HUDEP-2 (cell line): Measurements from ENCODE around the gene KRT26.
"Not testable (repeated sequence)": the region's sequence is repeated elsewhere in the genome, so short reads cannot be mapped to it uniquely, and the experiment has no call there.

ENCODE experiments used
- DNase-seq, 76 experiments: peaks; one replicate each; lab custom pipeline; 2025; ENCODE audit not compliant: unreplicated experiment in 76 of 76; lab: John Stamatoyannopoulos, UW

KRT26 gene

DNA sequence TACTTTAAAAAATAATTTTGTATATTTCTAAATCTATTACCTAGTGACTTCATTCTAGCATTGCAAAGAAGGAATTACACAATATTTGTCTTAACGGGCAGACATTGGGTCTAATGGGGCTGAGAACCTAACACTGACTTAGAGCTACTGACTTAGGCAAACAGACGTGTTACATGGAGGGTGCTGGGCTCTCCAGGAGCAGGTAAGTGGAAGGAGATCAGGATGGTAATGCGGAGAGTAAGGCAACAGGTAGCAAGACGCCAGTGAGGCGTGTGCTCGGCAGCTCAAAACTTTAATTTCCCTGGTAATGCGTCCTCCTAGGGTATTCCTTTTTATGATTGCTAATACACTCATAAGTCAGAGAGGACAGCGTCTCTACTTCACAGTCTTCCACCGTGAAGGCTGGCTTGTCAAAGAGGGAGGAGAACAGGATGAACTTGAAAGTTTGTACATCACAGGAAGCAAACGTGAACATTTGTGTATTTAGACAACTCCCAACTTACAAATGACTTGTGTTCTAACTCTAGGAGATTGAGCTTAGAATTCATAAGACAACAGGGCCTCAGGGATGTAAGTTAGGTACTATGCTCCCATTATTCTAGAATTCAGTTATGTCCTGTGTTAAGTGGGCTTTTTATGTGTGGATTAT is 23.1 kb upstream of the KRT26 start:
- DNase-seq, result no peak

DNA sequence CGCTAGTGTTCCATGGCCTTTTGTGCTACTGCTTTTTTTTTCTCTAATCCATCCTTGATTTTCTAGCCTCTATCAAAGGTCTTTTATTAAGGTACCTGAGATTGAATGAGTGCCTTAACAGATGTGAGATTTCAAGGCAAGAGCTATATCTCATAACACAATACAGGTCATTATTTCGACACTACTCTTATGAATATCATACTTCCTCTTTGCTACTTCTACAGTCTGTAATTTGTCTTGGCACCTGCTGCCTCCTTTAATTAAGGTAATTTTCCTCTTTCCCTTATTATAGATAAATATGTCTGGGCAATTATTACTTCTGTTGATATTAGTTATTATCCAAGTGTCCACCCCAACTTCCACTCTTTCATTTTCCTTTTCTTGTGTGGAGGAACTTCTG is 22.5 kb upstream of the KRT26 start:
- DNase-seq, result no peak

GRCh38 chr17:40793832-40794231 is 21.8 kb upstream of the KRT26 start:
- no peak for DNase-seq

- DNase-seq, result peak in 4 of 76 experiments; percentile 2 to 9 (median 4)
Observed at GRCh38 chr17:40791787-40792436, 19.9 kb upstream of the KRT26 start.

DNA sequence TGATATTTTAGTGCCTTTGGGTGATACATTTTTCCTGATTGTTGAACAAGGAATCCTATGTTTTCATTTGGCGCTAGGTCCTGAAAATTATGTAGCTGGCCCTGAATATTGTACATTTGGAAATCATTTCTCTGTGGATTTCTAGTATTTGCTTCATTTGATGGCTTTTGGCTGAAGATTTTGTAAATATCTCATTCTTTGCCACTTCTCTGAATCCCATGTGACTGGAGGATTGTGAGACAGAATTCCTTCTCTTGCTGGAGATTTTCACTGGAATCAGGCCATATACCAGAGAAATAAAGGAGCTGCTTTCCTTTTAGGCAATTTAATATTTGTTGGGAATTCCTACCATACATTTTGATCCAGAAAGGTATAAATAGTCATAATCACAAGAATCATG is 19.1 kb upstream of the KRT26 start:
- no peak for DNase-seq

DNA sequence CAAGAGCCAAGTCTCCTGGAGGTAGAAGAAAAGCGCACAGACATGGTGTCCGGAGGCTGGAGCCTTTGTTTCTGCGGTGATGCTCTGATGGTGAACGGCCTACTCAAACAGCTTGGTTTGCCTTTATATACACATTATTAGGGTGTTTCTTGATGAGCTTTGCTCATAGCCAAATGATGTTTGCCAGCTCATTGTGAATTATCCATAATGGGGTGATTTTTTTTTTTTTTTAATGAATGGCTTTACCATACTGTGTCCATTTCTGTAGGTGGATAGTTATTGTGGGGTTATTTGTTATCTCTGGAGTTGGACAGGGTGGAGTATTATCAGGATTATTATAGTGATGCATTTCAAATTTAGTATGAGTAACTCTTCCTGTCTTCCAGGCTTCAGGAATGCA is 10.4 kb upstream of the KRT26 start, which contains the start of gene KRT27:
TSS of gene KRT27 (minus strand) at position 101 of the 400 bp plus-strand sequence. CDS start at position 44, 57 bp downstream.
- no peak for DNase-seq

- peak in 11 of 76 experiments; percentile 1 to 21 (median 6) for DNase-seq
Observed at GRCh38 chr17:40779181-40779909, 7.3 kb upstream of the KRT26 start.

GRCh38 chr17:40778461-40778860 is 6.5 kb upstream of the KRT26 start:
- DNase-seq, result no peak

DNA sequence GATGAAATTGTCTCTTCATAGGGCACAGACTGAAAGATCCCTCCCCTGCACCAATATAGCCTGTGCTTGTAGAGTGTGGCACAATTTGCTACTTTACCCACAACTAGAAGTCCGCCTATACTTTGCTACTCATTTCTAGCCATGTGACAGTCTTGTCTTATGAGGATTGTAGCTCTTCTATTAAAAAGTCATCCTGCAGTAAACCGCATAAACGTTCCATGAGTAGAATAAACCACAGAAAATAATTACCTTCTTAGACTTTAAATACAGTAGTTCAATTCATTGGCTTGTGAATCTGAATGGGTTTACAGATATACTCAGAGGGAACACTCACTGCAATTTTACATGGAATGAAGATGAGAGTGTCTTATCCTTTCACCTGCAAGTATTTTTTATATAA is 6.0 kb upstream of the KRT26 start:
- no peak for DNase-seq

- DNase-seq, result no peak
Observed at GRCh38 chr17:40777459-40777858, 5.5 kb upstream of the KRT26 start.

- no peak for DNase-seq
Observed at GRCh38 chr17:40775945-40776344, 3.9 kb upstream of the KRT26 start.

DNA sequence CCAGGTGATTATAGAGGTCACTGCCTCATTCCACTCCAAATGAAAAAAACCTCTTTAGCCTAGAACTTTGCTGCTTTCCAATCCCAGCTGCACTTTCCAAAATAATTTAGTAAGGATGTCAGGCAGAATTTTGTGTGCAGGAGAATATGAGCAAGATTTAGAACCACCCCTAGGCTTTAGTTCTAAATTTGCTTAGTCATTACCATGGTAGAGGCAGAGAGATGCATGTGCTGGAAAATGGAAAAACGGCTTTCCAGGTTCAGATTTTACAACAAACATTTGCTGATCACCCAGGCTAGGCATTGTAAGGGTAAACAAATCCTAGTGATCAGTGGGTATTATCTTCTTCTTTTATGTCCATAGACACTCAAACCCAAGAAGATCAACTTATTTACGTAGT is 6.3 kb downstream of the KRT26 start:
- no peak for DNase-seq

- DNase-seq, result no peak
Observed at GRCh38 chr17:40763752-40764151, 8.2 kb downstream of the KRT26 start.

DNA sequence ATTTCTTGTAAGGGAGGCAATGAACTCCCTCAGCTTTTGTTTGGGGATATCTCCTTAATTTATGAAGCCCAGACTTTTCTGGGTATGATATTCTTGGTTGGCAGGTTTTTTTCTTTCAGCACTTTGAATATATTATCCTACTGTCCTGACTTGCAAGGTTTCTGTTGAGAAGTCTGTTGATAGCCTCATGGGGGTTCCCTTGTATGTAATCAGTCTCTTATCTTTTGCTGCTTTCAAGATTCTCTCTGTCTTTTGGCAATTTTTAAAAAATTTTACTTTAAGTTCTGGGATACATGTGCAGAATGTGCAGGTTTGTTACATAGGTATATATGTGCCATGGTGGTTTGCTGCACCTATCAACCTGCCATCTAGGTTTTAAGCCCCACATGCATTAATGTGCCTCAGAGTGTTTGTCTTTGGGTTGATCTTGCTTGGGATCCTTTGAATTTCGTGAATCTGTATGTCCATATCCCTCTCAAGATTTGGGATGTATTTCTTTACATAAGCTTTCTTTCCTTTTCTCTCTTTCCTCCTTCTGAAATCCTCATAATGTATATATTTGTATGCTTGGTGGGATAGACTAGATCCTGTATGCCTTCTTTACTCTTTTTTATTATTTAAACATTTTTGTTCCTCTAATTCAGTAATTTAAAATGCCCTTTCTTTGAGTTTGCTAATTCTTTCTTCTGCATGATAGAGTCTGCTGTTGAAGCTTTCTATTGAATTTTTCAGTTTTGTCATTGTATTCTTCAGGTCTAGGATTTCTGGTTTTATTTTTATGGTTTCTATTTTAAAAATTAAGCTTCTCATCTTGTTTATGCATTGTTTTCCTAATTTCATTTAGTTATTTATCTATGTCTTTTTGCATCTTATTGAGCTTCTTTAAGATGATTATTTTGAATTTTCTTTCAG is 11.6 kb downstream of the KRT26 start:
- DNase-seq, result no peak

DNA sequence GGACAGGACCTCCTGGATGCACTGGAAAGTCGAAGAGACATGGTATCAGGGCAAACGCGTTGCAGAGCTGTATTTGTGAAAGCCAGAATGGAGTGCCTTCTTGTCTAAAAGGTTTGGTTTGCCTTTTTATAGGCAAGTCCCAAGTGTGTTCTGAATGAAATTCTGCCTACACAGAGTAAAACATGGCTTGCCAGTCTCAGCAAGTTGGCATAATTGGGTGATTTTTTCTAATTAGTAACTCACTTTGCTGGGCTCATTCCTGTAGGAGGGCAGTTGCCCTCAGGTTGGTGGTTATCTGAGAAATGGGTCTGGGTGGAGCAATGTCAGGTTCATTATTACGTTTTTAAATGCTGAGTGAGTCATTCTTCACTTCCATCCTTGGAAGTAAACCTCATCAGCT is 16.8 kb downstream of the KRT26 start, which contains the start of gene KRT25:
TSS of gene KRT25 (minus strand) at position 101 of the 400 bp plus-strand sequence. CDS start at position 41, 60 bp downstream.
- DNase-seq, result no peak

DNA sequence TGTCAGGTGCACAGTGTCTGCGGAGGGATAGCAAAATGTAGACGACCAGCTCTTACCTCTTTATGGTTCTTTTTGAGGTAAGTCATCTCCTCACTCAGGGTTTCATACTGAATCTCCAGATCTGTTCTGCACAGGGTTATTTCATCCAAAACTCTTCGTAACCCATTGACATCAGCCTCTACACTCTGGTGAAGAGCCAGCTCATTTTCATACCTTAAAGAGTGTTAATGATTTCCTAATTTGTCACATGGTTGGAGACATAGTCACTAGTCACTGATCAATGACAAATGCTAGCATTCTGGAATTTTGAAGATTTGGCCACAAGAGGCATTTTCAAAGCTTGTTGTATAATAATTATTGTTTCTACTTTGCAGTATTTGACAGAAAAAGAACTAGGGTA is 18.2 kb downstream of the KRT26 start:
- DNase-seq, result no peak

DNA sequence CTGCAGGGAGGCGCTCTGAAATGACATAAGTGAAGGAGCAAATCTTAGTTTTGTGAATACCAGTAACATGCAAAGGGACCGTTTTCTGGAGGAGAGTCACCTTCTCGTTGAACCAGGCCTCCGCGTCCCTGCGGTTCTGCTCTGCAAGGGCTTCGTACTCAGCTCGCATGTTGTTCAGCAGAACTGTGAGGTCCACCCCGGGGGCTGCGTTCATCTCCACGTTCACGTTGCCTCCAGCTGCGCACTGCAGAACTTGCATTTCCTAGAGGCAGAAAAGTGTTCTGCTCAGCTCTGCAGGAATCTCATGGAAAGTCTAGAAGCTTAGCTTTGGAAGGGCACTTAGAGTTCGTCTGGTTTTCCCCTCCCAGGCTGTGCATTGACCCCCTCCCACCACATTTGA is 20.9 kb downstream of the KRT26 start:
- no peak for DNase-seq

GRCh38 chr17:40750391-40750790 is 21.6 kb downstream of the KRT26 start:
- no peak for DNase-seq

DNA sequence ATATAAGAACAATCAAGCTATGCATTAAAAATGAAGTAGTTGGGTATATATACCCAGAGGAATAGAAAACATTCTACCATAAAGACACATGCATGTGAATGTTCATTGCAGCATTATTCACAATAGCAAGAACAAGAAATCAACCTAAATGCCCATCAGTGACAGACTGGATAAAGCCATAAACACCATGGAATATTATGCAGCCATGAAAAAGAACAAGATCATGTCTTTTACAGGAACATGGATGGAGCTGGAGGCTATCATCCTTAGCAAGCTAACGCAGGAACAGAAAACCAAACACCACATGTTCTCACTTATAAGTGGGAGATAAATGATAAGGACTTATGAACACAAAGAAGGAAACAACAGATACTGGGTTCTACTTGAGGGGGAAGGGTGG is 23.3 kb downstream of the KRT26 start:
- not testable (repeated sequence) for DNase-seq

DNA sequence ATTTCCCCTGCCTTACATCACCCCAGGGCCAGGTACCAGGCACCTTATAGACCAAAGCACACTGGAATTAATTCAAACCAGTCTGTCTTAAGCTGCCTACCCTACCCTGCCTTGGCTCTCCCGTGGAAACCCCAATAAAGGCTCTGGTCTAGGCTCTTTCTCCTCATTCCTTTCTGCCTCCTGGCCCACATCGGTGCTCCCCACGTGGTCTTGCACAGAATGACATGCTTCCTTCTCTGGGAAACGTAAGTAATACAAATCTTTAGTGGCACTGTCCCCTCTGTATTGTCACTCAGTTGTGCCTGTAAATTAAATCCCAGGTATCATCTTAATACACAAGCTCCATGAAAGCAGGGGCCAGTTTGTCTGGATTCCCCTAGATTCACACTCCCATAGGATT is 33.4 kb downstream of the KRT26 start:
- peak in 1 of 76 experiments; percentile 5 for DNase-seq

- DNase-seq, result no peak
Observed at GRCh38 chr17:40735016-40735415, 37.0 kb downstream of the KRT26 start.
